HepG2 (cell line): Measurements from ENCODE around the gene RBCK1. TPM values are rescaled to one million over a fixed set of nuclear protein-coding genes. Genes with fewer than 3 reads are reported as not detected.
A peak's percentile ranks its signal among the peaks of the same experiment; 100 is the strongest.

Experiments
- BHLHE40 ChIP-seq: IDR thresholded peaks from 2 replicates; pipeline ENCODE4 v1.6.1; 2011; ENCODE audit warnings: low read length, improper control_type of control experiment
- GLI4 ChIP-seq: sonication (generic); formaldehyde crosslinking; IDR thresholded peaks from 2 replicates; pipeline ENCODE4 v1.5.1; 2020; ENCODE audit warnings: missing genetic modification reagents, mild to moderate bottlenecking, moderate library complexity, borderline replicate concordance
- IKZF5 ChIP-seq: IDR thresholded peaks from 2 replicates; pipeline ENCODE4 v1.6.1; 2018; ENCODE audit warnings: missing genetic modification reagents, mild to moderate bottlenecking, missing compliant biosample characterization
- ISL2 ChIP-seq: sonication (generic); formaldehyde crosslinking; IDR thresholded peaks from 2 replicates; pipeline ENCODE4 v1.5.0; 2020; ENCODE audit warnings: missing genetic modification reagents
- KAT8 ChIP-seq: IDR thresholded peaks from 2 replicates; pipeline ENCODE4 v1.6.1; 2016; ENCODE audit warnings: missing genetic modification reagents, missing compliant biosample characterization
- MTF1 ChIP-seq: sonication (generic); formaldehyde crosslinking; IDR thresholded peaks from 2 replicates; pipeline ENCODE4 v1.5.0; 2020; ENCODE audit warnings: missing genetic modification reagents
- NONO ChIP-seq, 2 experiments: fragments of 450-650 bp in 1 of 2; sonication (generic) in 1 of 2; formaldehyde crosslinking in 1 of 2; IDR thresholded peaks in 1 of 2; conservative IDR thresholded peaks in 1 of 2; 2 replicates each; pipeline versions ENCODE4 v1.6.1 to v1.8.0; 2017 to 2022; ENCODE audit warnings: mild to moderate bottlenecking in 1 of 2, missing genetic modification reagents in 1 of 2, moderate library complexity in 1 of 2
- SOX13 ChIP-seq, 3 experiments: fragments of 450-650 bp in 1 of 3; sonication (generic) in 1 of 3; formaldehyde crosslinking in 1 of 3; IDR thresholded peaks in 2 of 3; conservative IDR thresholded peaks in 1 of 3; 2 replicates each; pipeline versions ENCODE4 v1.5.0 to v1.6.1; 2016 to 2020; ENCODE audit warnings: antibody characterized with exemption in 1 of 3, mild to moderate bottlenecking in 1 of 3, missing compliant biosample characterization in 1 of 3, missing genetic modification reagents in 1 of 3, moderate library complexity in 1 of 3
- SSRP1 ChIP-seq: IDR thresholded peaks from 2 replicates; pipeline ENCODE4 v1.6.1; 2016; ENCODE audit warnings: control low read depth
- ZNF550 ChIP-seq: sonication (generic); formaldehyde crosslinking; IDR thresholded peaks from 2 replicates; pipeline ENCODE4 v1.4.0; 2020; ENCODE audit warnings: mild to moderate bottlenecking, missing genetic modification reagents, borderline replicate concordance
- ZNF574 ChIP-seq: sonication (generic); formaldehyde crosslinking; IDR thresholded peaks from 2 replicates; pipeline ENCODE4 v1.4.0; 2020; ENCODE audit warnings: missing genetic modification reagents
- ZNF773 ChIP-seq: sonication (generic); formaldehyde crosslinking; IDR thresholded peaks from 2 replicates; pipeline ENCODE4 v1.4.0; 2020; ENCODE audit warnings: missing genetic modification reagents, borderline replicate concordance
- polyA plus RNA-seq, 8 experiments: library from polyadenylated mRNA; depleted of rRNA in 3 of 8; stranded (reverse) in 7 of 8; unstranded in 1 of 8; fragments of >200 nt; fragmentation: Illumina TruSeq in 4 of 8; extraction: Trizol in 4 of 8; gene quantifications; 2 replicates each; pipeline versions ENCODE4 v1.2.1 to v1.2.3, GENCODE V29; 2011 to 2016; ENCODE audit warnings: low read depth in 4 of 8, missing spikeins in 1 of 8, mixed read lengths in 1 of 8; ENCODE audit not compliant: insufficient read depth in 1 of 8
- total RNA-seq, 5 experiments: library from RNA; depleted of rRNA; stranded (reverse); fragments of >200 nt; fragmentation: Illumina TruSeq; extraction: Trizol; gene quantifications; 2 replicates each; pipeline ENCODE4 v1.2.3, GENCODE V29; 2016; ENCODE audit warnings: low read depth in 1 of 5
- TF ChIP-seq, protein P1 (sequence below): sonication (generic); formaldehyde crosslinking; IDR thresholded peaks from 2 replicates; pipeline ENCODE4 v1.4.0; 2020; ENCODE audit warnings: missing genetic modification reagents, mild to moderate bottlenecking, borderline replicate concordance
- TF ChIP-seq, protein P2 (sequence below): sonication (generic); formaldehyde crosslinking; IDR thresholded peaks from 2 replicates; pipeline ENCODE4 v1.5.0; 2020; ENCODE audit warnings: missing genetic modification reagents
- TF ChIP-seq, protein P3 (sequence below): sonication (generic); formaldehyde crosslinking; IDR thresholded peaks from 2 replicates; pipeline ENCODE4 v1.5.1; 2020; ENCODE audit warnings: mild to moderate bottlenecking, missing genetic modification reagents, borderline replicate concordance
- TF ChIP-seq, protein P4 (sequence below): sonication (generic); formaldehyde crosslinking; IDR thresholded peaks from 2 replicates; pipeline ENCODE4 v1.8.1; 2023; ENCODE audit warnings: mild to moderate bottlenecking, missing genetic modification reagents

The RBCK1 gene
- total and polyA plus RNA-seq, 2 of the 13 experiments (the other 11 are each of a cell fraction or from before 2014, with no cell fraction given) = 149 to 215 TPM

- TF ChIP-seq SOX13 (IDR thresholded peaks at IDR 0.05) (no peak), SOX13 (CRISPR knock-in tag; conservative IDR thresholded peaks at IDR 0.05 in 1 of 2, IDR thresholded peaks at IDR 0.05 in 1 of 2) (0 out of 4 replicates have a peak, but pooled peaks of 1 of the 2 experiments have one; percentile 5), BHLHE40 (0 out of 2 replicates have a peak, but pooled peaks have one; percentile 26), ZNF574 (CRISPR knock-in tag) (0 out of 2 replicates have a peak, but pooled peaks have one; percentile 14), MTF1 (no peak), ZNF773 (CRISPR knock-in tag) (0 out of 2 replicates have a peak, but pooled peaks have one; percentile 19), ZNF550 (0 out of 2 replicates have a peak, but pooled peaks have one; percentile 11), NONO (IDR thresholded peaks at IDR 0.05) (no peak), NONO (CRISPR knock-in tag; conservative IDR thresholded peaks at IDR 0.05) (peak; percentile 40), SSRP1 (CRISPR knock-in tag) (peak; percentile 48; the same call in 1 of the 2 replicates), GLI4 (CRISPR knock-in tag) (no peak), ISL2 (CRISPR knock-in tag) (0 out of 2 replicates have a peak, but pooled peaks have one; percentile 32), IKZF5 (no peak), KAT8 (CRISPR knock-in tag) (no peak)
- TF ChIP-seq, protein P1, sequence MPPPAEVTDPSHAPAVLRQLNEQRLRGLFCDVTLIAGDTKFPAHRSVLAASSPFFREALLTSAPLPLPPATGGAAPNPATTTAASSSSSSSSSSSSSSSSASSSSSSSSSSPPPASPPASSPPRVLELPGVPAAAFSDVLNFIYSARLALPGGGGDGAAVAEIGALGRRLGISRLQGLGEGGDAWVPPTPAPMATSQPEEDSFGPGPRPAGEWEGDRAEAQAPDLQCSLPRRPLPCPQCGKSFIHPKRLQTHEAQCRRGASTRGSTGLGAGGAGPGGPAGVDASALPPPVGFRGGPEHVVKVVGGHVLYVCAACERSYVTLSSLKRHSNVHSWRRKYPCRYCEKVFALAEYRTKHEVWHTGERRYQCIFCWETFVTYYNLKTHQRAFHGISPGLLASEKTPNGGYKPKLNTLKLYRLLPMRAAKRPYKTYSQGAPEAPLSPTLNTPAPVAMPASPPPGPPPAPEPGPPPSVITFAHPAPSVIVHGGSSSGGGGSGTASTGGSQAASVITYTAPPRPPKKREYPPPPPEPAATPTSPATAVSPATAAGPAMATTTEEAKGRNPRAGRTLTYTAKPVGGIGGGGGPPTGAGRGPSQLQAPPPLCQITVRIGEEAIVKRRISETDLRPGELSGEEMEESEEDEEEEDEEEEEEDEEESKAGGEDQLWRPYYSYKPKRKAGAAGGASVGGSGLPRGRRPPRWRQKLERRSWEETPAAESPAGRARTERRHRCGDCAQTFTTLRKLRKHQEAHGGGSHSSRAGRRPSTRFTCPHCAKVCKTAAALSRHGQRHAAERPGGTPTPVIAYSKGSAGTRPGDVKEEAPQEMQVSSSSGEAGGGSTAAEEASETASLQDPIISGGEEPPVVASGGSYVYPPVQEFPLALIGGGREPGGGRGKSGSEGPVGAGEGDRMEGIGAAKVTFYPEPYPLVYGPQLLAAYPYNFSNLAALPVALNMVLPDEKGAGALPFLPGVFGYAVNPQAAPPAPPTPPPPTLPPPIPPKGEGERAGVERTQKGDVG = 0 out of 2 replicates have a peak, but pooled peaks have one; percentile 11
- TF ChIP-seq, protein P2, sequence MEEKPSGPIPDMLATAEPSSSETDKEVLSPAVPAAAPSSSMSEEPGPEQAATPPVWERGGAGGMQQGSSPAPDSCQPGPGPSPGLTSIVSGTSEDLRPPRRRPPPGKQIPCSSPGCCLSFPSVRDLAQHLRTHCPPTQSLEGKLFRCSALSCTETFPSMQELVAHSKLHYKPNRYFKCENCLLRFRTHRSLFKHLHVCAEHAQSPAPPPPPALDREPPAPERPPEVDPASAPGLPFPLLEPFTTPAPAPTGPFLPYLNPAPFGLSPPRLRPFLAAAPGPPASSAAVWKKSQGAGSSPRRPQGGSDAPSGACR (CRISPR knock-in tag) = no peak
- TF ChIP-seq, protein P3, sequence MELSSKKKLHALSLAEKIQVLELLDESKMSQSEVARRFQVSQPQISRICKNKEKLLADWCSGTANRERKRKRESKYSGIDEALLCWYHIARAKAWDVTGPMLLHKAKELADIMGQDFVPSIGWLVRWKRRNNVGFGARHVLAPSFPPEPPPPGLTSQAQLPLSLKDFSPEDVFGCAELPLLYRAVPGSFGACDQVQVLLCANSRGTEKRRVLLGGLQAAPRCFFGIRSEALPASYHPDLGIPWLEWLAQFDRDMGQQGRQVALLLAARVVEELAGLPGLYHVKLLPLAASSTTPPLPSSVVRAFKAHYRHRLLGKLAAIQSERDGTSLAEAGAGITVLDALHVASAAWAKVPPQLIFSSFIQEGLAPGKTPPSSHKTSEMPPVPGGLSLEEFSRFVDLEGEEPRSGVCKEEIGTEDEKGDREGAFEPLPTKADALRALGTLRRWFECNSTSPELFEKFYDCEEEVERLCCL (CRISPR knock-in tag) = no peak
- TF ChIP-seq, protein P4, sequence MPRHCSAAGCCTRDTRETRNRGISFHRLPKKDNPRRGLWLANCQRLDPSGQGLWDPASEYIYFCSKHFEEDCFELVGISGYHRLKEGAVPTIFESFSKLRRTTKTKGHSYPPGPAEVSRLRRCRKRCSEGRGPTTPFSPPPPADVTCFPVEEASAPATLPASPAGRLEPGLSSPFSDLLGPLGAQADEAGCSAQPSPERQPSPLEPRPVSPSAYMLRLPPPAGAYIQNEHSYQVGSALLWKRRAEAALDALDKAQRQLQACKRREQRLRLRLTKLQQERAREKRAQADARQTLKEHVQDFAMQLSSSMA (CRISPR knock-in tag) = 0 out of 2 replicates have a peak, but pooled peaks have one; percentile 37
These were observed 25.3 kb downstream of the RBCK1 start (continued) for GRCh38 chr20:433300-433975.
